Measurements from ENCODE around the gene PHIP.

The PHIP gene

DNA sequence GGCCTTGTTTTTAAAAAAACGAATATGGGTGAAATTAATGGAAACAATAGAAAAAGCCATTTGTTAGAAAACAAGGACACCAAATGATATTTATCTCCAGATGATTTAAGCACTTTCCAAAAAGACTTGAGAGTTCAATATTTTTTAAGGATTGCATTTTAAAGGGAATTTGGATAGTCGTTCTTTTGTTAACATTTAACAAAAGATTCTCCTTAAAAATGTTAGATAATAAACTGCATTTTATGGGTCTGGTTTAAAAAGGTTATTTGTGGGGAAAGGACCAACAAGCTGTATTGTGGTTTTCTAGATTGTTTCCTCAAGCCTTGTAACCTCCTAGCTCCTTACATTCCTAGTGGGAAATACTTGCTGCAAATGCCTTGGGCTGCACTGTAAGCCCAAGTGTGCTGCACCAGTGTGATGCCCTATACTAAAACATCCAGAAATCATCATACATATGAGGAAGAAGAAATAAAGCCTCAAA, 1.5 kb upstream of the PHIP start:
- H3K4me3 ChIP-seq (ENCODE audit: low read depth, low read length), result peak overlapping the region; percentile 8
- H3K27ac ChIP-seq (ENCODE audit: extremely low read depth, low read depth, low read length), result no peak overlapping the region
- H3K9me3 ChIP-seq (ENCODE audit: control insufficient read depth, insufficient read depth, low read depth, low read length), result no peaks in the 10 kb centered on the region
- peaks cover 0 to 4% of the 10 kb centered on the region in 2 experiments; a peak in 1 of 3 replicates for H3K36me3 ChIP-seq (ENCODE audit: control insufficient read depth in 2 of 2, insufficient read depth in 1 of 2, low read length in 2 of 2)
- peaks cover 11% of the 10 kb centered on the region; the same call in 1 of the 2 replicates for H3K4me1 ChIP-seq (ENCODE audit: control insufficient read depth, insufficient read depth, low read length)
- POLR2A ChIA-PET, result interaction anchor here (1.3 to 1.5 kb wide), 2 partner anchors 212 to 457 kb away, joined by 5 read pairs; partner anchors contain the start of genes IRAK1BP1 and LCA5
- CTCF ChIA-PET, result no interaction called here
- no peak for TF ChIP-seq ZNF10 (tag by site-specific recombination; IDR thresholded peaks at IDR 0.05)
- no peak for TF ChIP-seq ZNF202 (tag by site-specific recombination; IDR thresholded peaks at IDR 0.05; ENCODE audit: borderline replicate concordance)
- TF ChIP-seq ZNF530 (tag by site-specific recombination; IDR thresholded peaks at IDR 0.05; ENCODE audit: low read depth), result no peak
- TF ChIP-seq WT1 (tag by site-specific recombination; IDR thresholded peaks at IDR 0.05), result no peak
- TF ChIP-seq, protein P1, sequence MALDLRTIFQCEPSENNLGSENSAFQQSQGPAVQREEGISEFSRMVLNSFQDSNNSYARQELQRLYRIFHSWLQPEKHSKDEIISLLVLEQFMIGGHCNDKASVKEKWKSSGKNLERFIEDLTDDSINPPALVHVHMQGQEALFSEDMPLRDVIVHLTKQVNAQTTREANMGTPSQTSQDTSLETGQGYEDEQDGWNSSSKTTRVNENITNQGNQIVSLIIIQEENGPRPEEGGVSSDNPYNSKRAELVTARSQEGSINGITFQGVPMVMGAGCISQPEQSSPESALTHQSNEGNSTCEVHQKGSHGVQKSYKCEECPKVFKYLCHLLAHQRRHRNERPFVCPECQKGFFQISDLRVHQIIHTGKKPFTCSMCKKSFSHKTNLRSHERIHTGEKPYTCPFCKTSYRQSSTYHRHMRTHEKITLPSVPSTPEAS (tag by site-specific recombination; IDR thresholded peaks at IDR 0.05), result no peak
- TF ChIP-seq, protein P2, sequence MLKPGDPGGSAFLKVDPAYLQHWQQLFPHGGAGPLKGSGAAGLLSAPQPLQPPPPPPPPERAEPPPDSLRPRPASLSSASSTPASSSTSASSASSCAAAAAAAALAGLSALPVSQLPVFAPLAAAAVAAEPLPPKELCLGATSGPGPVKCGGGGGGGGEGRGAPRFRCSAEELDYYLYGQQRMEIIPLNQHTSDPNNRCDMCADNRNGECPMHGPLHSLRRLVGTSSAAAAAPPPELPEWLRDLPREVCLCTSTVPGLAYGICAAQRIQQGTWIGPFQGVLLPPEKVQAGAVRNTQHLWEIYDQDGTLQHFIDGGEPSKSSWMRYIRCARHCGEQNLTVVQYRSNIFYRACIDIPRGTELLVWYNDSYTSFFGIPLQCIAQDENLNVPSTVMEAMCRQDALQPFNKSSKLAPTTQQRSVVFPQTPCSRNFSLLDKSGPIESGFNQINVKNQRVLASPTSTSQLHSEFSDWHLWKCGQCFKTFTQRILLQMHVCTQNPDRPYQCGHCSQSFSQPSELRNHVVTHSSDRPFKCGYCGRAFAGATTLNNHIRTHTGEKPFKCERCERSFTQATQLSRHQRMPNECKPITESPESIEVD (tag by site-specific recombination; IDR thresholded peaks at IDR 0.05), result peak; percentile 49
- peak; percentile 95 for TF ChIP-seq ZNF600 (tag by site-specific recombination; IDR thresholded peaks at IDR 0.05)
- TF ChIP-seq ZNF76 (tag by site-specific recombination; IDR thresholded peaks at IDR 0.05; ENCODE audit: borderline replicate concordance, low read depth), result no peak
- TF ChIP-seq, protein P3, sequence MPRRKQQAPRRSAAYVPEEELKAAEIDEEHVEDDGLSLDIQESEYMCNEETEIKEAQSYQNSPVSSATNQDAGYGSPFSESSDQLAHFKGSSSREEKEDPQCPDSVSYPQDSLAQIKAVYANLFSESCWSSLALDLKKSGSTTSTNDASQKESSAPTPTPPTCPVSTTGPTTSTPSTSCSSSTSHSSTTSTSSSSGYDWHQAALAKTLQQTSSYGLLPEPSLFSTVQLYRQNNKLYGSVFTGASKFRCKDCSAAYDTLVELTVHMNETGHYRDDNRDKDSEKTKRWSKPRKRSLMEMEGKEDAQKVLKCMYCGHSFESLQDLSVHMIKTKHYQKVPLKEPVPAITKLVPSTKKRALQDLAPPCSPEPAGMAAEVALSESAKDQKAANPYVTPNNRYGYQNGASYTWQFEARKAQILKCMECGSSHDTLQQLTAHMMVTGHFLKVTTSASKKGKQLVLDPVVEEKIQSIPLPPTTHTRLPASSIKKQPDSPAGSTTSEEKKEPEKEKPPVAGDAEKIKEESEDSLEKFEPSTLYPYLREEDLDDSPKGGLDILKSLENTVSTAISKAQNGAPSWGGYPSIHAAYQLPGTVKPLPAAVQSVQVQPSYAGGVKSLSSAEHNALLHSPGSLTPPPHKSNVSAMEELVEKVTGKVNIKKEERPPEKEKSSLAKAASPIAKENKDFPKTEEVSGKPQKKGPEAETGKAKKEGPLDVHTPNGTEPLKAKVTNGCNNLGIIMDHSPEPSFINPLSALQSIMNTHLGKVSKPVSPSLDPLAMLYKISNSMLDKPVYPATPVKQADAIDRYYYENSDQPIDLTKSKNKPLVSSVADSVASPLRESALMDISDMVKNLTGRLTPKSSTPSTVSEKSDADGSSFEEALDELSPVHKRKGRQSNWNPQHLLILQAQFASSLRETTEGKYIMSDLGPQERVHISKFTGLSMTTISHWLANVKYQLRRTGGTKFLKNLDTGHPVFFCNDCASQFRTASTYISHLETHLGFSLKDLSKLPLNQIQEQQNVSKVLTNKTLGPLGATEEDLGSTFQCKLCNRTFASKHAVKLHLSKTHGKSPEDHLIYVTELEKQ (tag by site-specific recombination; IDR thresholded peaks at IDR 0.05; ENCODE audit: borderline replicate concordance), result no peak
- no peak for TF ChIP-seq HOXC10 (CRISPR knock-in tag; IDR thresholded peaks at IDR 0.05)
- peak; percentile 91 for TF ChIP-seq PRDM1 (tag by site-specific recombination; IDR thresholded peaks at IDR 0.05)
- TF ChIP-seq KLF16 (tag by site-specific recombination; IDR thresholded peaks at IDR 0.05), result no peak
- no peak for TF ChIP-seq GFI1B (tag by site-specific recombination; IDR thresholded peaks at IDR 0.05)
- TF ChIP-seq ZSCAN30 (tag by site-specific recombination; IDR thresholded peaks at IDR 0.05), result no peak
- no peak for TF ChIP-seq ZNF19 (tag by site-specific recombination; IDR thresholded peaks at IDR 0.05; ENCODE audit: low read depth)
- peak; percentile 68 for TF ChIP-seq IKZF3 (tag by site-specific recombination; IDR thresholded peaks at IDR 0.05)
- TF ChIP-seq ZFP69B (tag by site-specific recombination; IDR thresholded peaks at IDR 0.05), result no peak
- no peak for TF ChIP-seq ZNF423 (tag by site-specific recombination; IDR thresholded peaks at IDR 0.05)
- TF ChIP-seq ZNF16 (tag by site-specific recombination; IDR thresholded peaks at IDR 0.05; ENCODE audit: low read depth), result no peak

DNA sequence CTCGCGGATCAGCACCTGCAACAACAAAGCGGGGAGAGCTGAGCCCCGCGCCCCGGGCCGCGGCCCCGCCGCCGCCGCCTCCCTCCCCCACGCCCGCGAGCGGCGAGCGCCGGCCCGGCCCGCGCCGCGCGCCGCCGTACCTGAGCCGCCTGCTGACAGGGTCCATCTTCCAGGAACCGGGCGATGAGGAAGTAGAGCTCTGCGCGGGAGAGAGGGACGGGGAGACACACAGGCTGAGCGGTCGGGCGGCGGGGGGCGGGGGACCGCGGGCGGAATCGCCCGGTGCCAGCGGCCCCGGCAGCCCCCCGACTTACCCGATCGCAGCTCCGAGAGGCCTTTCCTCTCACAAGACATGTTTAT, 359 bp downstream of the PHIP start:
- CTCF ChIA-PET, result interaction anchor here (1.3 kb wide), 1 partner anchor 389 kb away, joined by 4 read pairs; no protein-coding TSS in a partner anchor
- POLR2A ChIA-PET, result interaction anchor here (0.6 to 2.0 kb wide), 21 partner anchors 9 to 553 kb away, joined by 3 to 9 read pairs (median 3); partner anchors contain the start of genes HMGN3, IRAK1BP1, LCA5 and SH3BGRL2
- Histone ChIP-seq H3K27ac (ENCODE audit: extremely low read depth, low read depth, low read length) (peak overlapping the region; percentile 91), H3K4me3 (ENCODE audit: low read depth, low read length) (peak overlapping the region; percentile 99), H3K4me1 (ENCODE audit: control insufficient read depth, insufficient read depth, low read length) (peaks cover 15% of the 10 kb centered on the region), H3K9me3 (ENCODE audit: control insufficient read depth, insufficient read depth, low read depth, low read length) (no peaks in the 10 kb centered on the region), H3K36me3 (ENCODE audit: control insufficient read depth in 2 of 2, insufficient read depth in 1 of 2, low read length in 2 of 2) (peaks cover 0 to 6% of the 10 kb centered on the region in 2 experiments; a peak in 1 of 3 replicates)
- TF ChIP-seq ZNF837 (tag by site-specific recombination; IDR thresholded peaks at IDR 0.05), result no peak
- TF ChIP-seq, protein P4, sequence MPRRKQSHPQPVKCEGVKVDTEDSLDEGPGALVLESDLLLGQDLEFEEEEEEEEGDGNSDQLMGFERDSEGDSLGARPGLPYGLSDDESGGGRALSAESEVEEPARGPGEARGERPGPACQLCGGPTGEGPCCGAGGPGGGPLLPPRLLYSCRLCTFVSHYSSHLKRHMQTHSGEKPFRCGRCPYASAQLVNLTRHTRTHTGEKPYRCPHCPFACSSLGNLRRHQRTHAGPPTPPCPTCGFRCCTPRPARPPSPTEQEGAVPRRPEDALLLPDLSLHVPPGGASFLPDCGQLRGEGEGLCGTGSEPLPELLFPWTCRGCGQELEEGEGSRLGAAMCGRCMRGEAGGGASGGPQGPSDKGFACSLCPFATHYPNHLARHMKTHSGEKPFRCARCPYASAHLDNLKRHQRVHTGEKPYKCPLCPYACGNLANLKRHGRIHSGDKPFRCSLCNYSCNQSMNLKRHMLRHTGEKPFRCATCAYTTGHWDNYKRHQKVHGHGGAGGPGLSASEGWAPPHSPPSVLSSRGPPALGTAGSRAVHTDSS (tag by site-specific recombination; IDR thresholded peaks at IDR 0.05), result no peak
- TF ChIP-seq, protein P5, sequence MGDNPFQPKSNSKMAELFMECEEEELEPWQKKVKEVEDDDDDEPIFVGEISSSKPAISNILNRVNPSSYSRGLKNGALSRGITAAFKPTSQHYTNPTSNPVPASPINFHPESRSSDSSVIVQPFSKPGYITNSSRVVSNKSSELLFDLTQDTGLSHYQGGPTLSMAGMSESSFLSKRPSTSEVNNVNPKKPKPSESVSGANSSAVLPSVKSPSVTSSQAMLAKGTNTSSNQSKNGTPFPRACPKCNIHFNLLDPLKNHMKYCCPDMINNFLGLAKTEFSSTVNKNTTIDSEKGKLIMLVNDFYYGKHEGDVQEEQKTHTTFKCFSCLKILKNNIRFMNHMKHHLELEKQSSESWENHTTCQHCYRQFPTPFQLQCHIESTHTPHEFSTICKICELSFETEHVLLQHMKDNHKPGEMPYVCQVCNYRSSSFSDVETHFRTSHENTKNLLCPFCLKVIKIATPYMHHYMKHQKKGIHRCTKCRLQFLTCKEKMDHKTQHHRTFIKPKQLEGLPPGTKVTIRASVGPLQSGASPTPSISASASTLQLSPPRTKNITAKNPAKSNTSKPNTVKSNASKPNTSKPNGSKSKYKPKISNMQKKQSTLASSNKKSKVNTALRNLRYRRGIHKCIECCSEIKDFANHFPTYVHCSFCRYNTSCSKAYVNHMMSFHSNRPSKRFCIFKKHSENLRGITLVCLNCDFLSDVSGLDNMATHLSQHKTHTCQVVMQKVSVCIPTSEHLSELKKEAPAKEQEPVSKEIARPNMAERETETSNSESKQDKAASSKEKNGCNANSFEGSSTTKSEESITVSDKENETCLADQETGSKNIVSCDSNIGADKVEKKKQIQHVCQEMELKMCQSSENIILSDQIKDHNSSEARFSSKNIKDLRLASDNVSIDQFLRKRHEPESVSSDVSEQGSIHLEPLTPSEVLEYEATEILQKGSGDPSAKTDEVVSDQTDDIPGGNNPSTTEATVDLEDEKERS (tag by site-specific recombination; IDR thresholded peaks at IDR 0.05), result no peak
- TF ChIP-seq, protein P6, sequence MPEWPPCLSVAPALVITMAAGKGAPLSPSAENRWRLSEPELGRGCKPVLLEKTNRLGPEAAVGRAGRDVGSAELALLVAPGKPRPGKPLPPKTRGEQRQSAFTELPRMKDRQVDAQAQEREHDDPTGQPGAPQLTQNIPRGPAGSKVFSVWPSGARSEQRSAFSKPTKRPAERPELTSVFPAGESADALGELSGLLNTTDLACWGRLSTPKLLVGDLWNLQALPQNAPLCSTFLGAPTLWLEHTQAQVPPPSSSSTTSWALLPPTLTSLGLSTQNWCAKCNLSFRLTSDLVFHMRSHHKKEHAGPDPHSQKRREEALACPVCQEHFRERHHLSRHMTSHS (tag by site-specific recombination; IDR thresholded peaks at IDR 0.05), result no peak

Measured in HEK293 (cell line).